ENCODE measurements around the gene ACTRT2. TPM values are rescaled to one million over a fixed set of nuclear protein-coding genes. Genes with fewer than 3 reads are reported as not detected.

ACTRT2 gene
- total and polyA plus RNA-seq, 2 donors (not counting 3 experiments of a cell fraction or from before 2014, with no cell fraction given): not detected

DNA sequence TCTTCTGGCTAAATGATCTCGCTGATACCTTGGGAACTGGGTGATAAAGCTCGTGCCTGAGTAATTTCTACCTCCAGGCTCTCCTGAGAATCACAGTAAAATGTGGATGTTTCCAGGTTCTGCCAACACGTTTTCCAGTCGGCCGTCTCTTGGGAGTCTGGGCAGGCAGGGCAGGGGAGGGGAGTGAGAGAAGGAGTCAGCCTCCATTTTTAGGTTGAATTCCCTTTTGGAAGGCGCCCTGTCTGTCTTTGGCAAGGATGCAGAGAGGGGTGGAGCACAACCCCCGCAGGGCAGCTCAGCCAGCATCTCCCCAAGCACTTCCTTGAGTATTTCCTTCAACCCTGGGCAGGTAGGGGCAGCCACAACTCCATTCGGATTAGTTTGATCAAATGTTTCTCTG lies 15.5 kb upstream of the ACTRT2 start:
- H3K4me1 ChIP-seq (ENCODE audit: control insufficient read depth, extremely low read depth, insufficient read depth, low read length): no peaks in the 10 kb centered on the region
- no peak overlapping the region for H3K4me3 ChIP-seq (replicated peaks in 1 of 3; ENCODE audit: insufficient read depth in 1 of 3, low read depth in 1 of 3, low read length in 3 of 3)
- TF ChIP-seq, protein P1, sequence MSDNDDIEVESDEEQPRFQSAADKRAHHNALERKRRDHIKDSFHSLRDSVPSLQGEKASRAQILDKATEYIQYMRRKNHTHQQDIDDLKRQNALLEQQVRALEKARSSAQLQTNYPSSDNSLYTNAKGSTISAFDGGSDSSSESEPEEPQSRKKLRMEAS (IDR thresholded peaks at IDR 0.05; ENCODE audit: insufficient read depth, insufficient read length): no peak
- TF ChIP-seq POLR2AphosphoS5 (IDR thresholded peaks at IDR 0.05; ENCODE audit: insufficient read depth, low read depth, low read length) (no peak), GATA2 (IDR thresholded peaks at IDR 0.05; ENCODE audit: insufficient read depth, insufficient read length, low read depth, low read length) (no peak), FOS (IDR thresholded peaks at IDR 0.05; ENCODE audit: borderline replicate concordance, insufficient read depth, low read length) (no peak), POLR2A (IDR thresholded peaks at IDR 0.05; ENCODE audit: low read depth, low read length) (no peak), EZH2 (IDR thresholded peaks at IDR 0.05; ENCODE audit: borderline replicate concordance, low read depth, low read length, severe bottlenecking) (no peak), MYC (IDR thresholded peaks at IDR 0.05; ENCODE audit: low read depth, low read length) (no peak), JUN (IDR thresholded peaks at IDR 0.05; ENCODE audit: borderline replicate concordance, insufficient read depth, insufficient read length, low read depth) (no peak), CTCF (IDR thresholded peaks at IDR 0.05; ENCODE audit: extremely low read depth in 1 of 2, insufficient read depth in 1 of 2, low read depth in 1 of 2, low read length in 2 of 2) (no peak)
- no peak overlapping the region for H2AFZ ChIP-seq (ENCODE audit: low read depth, low read length)
- H3K9me1 ChIP-seq (replicated peaks; ENCODE audit: control insufficient read depth, extremely low read depth, insufficient read depth, low read length): no peaks in the 10 kb centered on the region
- no peaks in the 10 kb centered on the region for H3K27me3 ChIP-seq (ENCODE audit: control insufficient read depth in 2 of 2, insufficient read depth in 2 of 2, low read length in 2 of 2)
- BruUV-seq (replicated peaks): no TSS peak
- H3K27ac ChIP-seq (ENCODE audit: insufficient read depth, low read depth, low read length): no peak overlapping the region
- ChIA-PET POLR2A (no interaction called here), CTCF (no interaction called here)
- dilution Hi-C loops (cut with MboI; ENCODE audit: extremely low pct_ligation_motif_present, low sequenced_read_pairs): no loop called here
- no peaks in the 10 kb centered on the region for H3K79me2 ChIP-seq (ENCODE audit: control insufficient read depth, insufficient read depth, low read length)
- H3K9me3 ChIP-seq (replicated peaks; ENCODE audit: control insufficient read depth, insufficient read depth, low read length): peaks cover 2% of the 10 kb centered on the region
- no peak overlapping the region for H3K9ac ChIP-seq (replicated peaks; ENCODE audit: extremely low read depth, insufficient read depth, low read length)
- intact Hi-C loops (cut with micrococcal nuclease): no loop called here
- FAIRE-seq: no peak
- no peak overlapping the region for H3K4me2 ChIP-seq (ENCODE audit: insufficient read depth, low read length)
- no peak for DNase-seq (ENCODE audit: low read depth, low spot score)
- no peaks in the 10 kb centered on the region for H3K36me3 ChIP-seq (ENCODE audit: control insufficient read depth in 2 of 2, extremely low read depth in 1 of 2, insufficient read depth in 2 of 2, low read length in 2 of 2)
- no peaks in the 10 kb centered on the region for H4K20me1 ChIP-seq (replicated peaks; ENCODE audit: control insufficient read depth, extremely low read depth, insufficient read depth, low read length)

All from endothelial cell of umbilical vein (primary cell).